GM20431 (cell line): ENCODE data around the gene FUCA1.
"Not testable (repeated sequence)": the region's sequence is repeated elsewhere in the genome, so short reads cannot be mapped to it uniquely, and the experiment has no call there.

Experiments
- in situ Hi-C: fragments of 300-500 bp; cut with MseI, MboI; formaldehyde crosslinking; loops from one replicate; pipeline ENCODE4 v1.15.0; 2020; ENCODE audit warnings: low sequenced_read_pairs; ENCODE audit not compliant: unreplicated experiment

Gene FUCA1

GRCh38 chr1:23897083-23897482 lies 29.0 kb upstream of the FUCA1 start:
- in situ Hi-C loops: no loop called here

GRCh38 chr1:23896491-23896890 lies 28.4 kb upstream of the FUCA1 start:
- in situ Hi-C loops: no loop called here

GRCh38 chr1:23895993-23896392 lies 27.9 kb upstream of the FUCA1 start:
- in situ Hi-C loops: no loop called here

- in situ Hi-C loops: no loop called here
Measured at GRCh38 chr1:23895082-23895481, 27.0 kb upstream of the FUCA1 start.

GRCh38 chr1:23889074-23889473 lies 21.0 kb upstream of the FUCA1 start:
- in situ Hi-C loops: no loop called here

- in situ Hi-C loops: no loop called here
Measured at GRCh38 chr1:23885222-23885621, 17.1 kb upstream of the FUCA1 start.

GRCh38 chr1:23882746-23883145 lies 14.7 kb upstream of the FUCA1 start:
- in situ Hi-C loops: no loop called here

- in situ Hi-C loops: no loop called here
Measured at GRCh38 chr1:23879809-23880208, 11.7 kb upstream of the FUCA1 start.

GRCh38 chr1:23878668-23879067 lies 10.6 kb upstream of the FUCA1 start:
- in situ Hi-C loops: no loop called here

- in situ Hi-C loops: no loop called here
Measured at GRCh38 chr1:23875382-23875781, 7.3 kb upstream of the FUCA1 start.

GRCh38 chr1:23872421-23872820 lies 4.3 kb upstream of the FUCA1 start:
- in situ Hi-C loops: no loop called here

- in situ Hi-C loops: no loop called here
Measured at GRCh38 chr1:23869051-23869450, 961 bp upstream of the FUCA1 start.

- in situ Hi-C loops: no loop called here
Measured at GRCh38 chr1:23868557-23869016, 497 bp upstream of the FUCA1 start.

GRCh38 chr1:23867542-23867894 lies 572 bp downstream of the FUCA1 start:
- in situ Hi-C loops: no loop called here

GRCh38 chr1:23865543-23865930 lies 2.6 kb downstream of the FUCA1 start:
- in situ Hi-C loops: no loop called here

GRCh38 chr1:23864801-23865542 lies 3.1 kb downstream of the FUCA1 start:
- in situ Hi-C loops: no loop called here

- in situ Hi-C loops: no loop called here
Measured at GRCh38 chr1:23862640-23863039, 5.5 kb downstream of the FUCA1 start.

GRCh38 chr1:23854568-23854967 lies 13.5 kb downstream of the FUCA1 start:
- in situ Hi-C loops: no loop called here

- in situ Hi-C loops: not testable (repeated sequence)
Measured at GRCh38 chr1:23853124-23853523, 15.0 kb downstream of the FUCA1 start.

- in situ Hi-C loops: not testable (repeated sequence)
Measured at GRCh38 chr1:23851406-23851805, 16.7 kb downstream of the FUCA1 start.

GRCh38 chr1:23848673-23849616 lies 19.1 kb downstream of the FUCA1 start:
- in situ Hi-C loops: no loop called here
